HG02840 (cell line): Measurements from ENCODE around the gene CLN6.
"Not testable (repeated sequence)": the region's sequence is repeated elsewhere in the genome, so short reads cannot be mapped to it uniquely, and the experiment has no call there.

ENCODE experiments used
- ATAC-seq: cut with Tn5 transposase; IDR thresholded peaks from one replicate; pipeline ENCODE4 v1.9.1; 2021; ENCODE audit warnings: mild to moderate bottlenecking, moderate library complexity, moderate number of reproducible peaks; ENCODE audit not compliant: unreplicated experiment, low FRiP score

CLN6 gene

GRCh38 chr15:68256675-68257450 is 27.3 kb upstream of the CLN6 start:
- ATAC-seq, result no peak

GRCh38 chr15:68252925-68253534 is 23.5 kb upstream of the CLN6 start:
- no peak for ATAC-seq

DNA sequence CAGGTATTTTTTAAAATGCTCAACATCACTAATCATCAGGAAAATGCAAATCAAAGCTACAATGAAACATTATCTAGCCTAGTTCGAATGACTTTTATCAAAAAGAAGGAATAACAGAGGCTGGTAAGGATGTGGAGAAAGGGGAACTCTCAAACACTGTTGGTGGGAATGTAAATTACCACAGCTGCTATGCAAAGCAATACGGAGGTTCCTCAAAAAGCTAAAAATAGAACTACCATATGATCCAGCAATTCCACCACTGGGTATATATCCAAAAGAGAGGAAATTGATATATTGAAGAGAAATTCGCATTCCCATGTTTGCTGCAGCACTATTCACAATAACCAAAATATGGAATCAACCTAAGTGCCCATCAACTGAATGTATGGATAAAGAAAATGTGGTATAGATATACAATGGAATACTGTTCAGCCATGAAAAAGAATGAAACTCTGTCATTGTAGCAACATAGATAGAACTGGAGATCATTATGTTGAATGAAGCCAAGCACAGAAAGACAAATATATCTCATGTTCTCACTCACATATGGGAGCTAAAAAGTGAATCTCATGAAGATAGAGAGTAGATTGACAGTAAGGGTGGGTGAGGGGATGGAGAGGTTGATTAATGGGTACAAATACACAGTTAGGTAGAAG is 19.7 kb upstream of the CLN6 start:
- no peak for ATAC-seq

DNA sequence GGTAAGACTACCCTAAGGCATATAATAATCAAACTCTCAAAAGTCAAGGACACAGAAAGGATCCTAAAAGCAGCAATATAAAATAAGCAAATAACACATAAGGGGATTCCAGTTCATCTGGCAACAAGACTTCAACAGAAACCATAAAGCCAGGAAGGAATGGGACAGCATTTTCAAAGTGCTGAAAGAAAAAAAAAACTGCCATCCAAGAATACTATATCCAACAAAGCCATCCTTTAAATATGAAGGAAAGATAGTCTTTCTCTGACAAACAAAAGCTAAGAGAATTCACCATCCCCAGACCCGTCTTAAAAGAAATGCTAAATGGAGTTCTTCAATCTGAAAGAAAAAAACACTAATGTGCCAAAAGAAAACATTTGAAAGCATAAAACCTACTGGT is 14.7 kb upstream of the CLN6 start:
- ATAC-seq, result no peak

DNA sequence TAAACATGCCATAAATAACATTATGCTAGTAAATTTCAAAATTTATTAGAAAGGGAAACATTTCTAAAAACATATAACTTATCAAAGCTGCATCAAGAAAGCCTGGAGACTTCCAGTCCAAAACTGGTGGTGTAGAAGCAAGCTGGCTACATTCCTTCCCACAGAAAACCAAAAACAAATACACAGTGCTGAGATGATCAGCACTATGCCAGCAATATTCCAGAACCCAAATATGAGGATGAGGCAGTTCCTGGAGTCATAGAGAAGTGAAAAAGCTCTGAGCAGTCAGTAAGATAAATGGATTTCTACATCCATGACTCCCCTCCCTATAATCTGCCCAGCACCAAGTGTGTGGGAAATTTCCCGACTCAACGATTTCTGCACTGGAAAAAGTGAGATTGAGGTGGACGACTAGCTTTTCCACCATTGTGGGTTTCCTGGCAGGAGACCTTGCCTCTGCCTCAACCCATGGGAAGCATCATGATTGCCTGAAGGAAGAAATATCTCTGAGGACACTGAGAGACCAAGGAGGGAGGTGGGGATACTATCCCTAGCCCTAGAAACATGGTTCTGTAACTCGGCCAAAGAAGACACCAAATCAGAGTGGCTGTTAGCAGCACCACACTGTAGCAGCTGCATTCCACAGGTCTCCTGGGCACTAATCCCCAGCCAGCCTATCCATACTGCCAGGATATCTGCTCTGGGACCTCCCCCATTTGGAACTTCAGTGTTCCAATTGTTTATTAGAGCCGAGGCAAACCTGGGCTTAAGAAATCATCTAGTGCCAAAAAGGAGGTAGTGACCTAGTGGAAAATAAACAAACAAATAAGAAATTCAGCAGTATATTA is 11.8 kb upstream of the CLN6 start:
- ATAC-seq, result no peak

DNA sequence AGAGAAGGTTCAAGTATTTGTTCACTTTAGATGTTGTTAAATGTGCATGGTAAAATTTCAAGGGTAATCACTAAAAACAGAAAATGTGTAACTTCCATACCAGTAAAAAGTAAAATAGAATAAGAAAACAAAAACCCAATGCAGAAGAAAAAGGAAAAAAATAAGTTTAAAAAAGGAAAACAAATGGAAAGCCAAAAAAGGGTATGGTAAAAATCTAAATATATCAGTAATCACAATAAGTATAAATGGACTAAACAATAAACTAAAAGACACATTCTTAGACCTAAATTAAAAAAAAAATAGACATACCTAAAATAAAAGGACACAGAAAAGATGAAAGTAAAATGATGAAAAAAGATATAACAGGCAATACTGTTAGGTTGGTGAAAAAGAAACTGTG is 9.5 kb upstream of the CLN6 start:
- ATAC-seq, result no peak

GRCh38 chr15:68235022-68235421 is 5.5 kb upstream of the CLN6 start:
- no peak for ATAC-seq

DNA sequence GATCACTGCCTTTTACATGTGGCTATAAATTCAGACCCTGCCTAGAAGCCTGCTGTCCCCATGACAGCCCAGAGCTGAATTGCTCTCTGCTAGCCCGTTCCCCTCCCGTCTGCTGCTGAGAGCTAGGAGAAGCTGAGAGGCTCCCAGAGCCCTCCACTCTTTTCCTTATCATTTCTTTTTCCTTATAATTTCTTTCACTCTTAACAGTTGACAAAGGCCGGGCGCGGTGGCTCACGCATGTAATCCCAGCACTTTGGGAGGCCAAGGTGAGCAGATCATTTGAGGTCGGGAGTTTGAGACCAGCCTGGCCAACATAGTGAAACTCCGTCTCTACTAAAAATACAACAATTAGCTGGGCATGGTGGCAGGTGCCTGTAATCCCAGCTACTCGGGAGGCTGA is 5.0 kb upstream of the CLN6 start:
- ATAC-seq, result not testable (repeated sequence)

- ATAC-seq, result no peak
Measured at GRCh38 chr15:68234060-68234459, 4.5 kb upstream of the CLN6 start.

DNA sequence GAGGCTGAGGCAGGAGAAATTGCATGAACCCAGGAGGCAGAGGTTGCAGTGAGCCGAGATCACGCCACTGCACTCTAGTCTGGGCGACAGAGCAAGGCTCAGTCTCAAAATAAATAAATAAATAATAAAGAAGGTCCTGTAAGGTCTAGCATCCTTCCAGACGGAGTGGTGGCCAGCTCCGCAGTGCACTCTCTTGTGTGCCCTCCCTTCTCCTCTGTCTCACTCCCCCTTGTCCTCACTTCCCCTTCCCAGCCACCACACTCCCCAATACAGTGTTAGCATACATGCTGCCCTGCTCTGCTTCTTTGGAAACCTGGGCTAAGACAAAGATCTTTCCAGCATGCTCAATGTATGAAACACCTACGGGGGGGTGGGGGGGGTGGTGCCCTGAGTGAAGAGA is 3.4 kb upstream of the CLN6 start:
- no peak for ATAC-seq

GRCh38 chr15:68232449-68232848 is 2.9 kb upstream of the CLN6 start:
- no peak for ATAC-seq

DNA sequence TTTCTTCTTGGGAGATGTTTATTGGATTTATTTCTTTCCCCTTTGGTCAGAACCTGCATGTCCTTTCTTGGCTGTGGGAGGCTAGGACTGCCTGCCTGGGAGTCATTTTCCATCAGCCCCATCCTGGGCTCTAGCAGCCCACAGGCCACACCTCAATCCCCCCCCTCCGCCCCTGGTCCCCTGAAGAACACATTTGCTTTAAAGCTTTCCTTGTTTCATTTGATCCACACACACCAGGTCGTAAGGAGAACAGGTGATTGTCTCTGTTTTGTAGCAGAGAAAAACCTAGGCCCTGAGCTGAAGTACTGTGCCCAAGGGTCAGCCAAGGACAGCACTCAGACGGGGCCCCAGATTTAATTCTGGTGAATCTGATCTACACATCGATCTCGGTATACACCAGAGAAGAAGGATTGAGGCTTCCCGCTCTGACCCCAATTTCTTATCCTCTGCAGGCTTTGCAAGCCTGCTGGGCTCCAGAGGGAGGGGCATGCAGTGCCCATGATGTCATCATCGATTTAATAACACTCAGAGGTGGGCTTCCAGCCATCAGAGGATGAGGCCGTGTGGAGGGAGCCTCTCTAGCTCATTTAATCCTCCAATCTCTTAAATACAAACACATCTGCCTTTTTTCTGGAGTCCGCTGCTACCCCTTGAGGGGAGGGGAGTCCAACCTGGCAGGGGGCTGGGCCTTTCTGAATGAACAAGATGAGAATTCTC is 1.7 kb upstream of the CLN6 start:
- no peak for ATAC-seq

- ATAC-seq, result no peak
Measured at GRCh38 chr15:68230157-68231100, 901 bp upstream of the CLN6 start.

GRCh38 chr15:68228971-68229385 is 550 bp downstream of the CLN6 start:
- no peak for ATAC-seq

- no peak for ATAC-seq
Measured at GRCh38 chr15:68228143-68228970, 1.2 kb downstream of the CLN6 start.

DNA sequence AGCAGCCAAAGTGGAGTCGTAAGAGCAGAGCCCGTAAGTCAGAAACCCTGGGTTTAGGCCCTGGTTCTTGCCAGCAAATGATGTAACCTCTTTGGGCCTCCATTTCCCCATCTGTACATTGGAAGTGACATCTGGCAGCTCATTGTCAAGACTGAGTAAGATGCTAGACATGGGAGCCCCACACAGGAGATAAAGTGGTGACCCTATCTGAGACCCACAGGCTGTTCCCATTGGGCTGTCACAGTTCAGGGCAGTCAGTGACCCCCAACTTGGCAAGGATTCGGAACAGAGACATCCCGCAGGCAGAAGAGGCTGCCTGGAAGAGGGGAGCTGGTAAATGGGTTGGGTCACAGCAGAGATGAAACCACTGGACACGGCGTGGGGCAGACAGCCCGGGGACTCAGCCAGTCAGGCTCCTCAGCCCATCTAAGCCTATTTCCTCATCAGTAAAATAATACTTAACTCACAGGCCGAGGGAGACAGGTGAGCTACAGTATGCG is 1.8 kb downstream of the CLN6 start:
- ATAC-seq, result no peak

DNA sequence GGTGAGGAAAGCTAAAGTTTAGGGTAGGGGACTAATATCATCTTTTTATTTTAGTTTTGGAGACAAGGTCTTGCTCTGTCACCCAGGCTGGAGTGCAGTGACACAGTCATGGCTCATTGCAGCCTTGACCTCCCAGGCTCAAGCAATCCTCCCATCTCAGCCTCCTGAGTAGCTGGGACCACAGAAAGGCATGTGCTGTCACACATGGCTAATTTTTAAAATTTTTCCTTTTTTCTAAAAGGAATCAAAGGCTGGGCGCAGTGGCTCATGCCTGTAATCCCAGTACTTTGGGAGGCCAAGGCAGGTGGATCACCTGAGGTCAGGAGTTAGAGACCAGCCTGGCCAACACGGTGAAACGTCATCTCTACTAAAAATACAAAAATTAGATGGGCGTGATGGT is 4.1 kb downstream of the CLN6 start:
- ATAC-seq, result not testable (repeated sequence)
